Upper lobe of right lung (tissue), 1 donor: ENCODE results near the gene ERGIC1. TPM values are rescaled to one million over a fixed set of nuclear protein-coding genes. Genes with fewer than 3 reads are reported as not detected.

Source experiments
- ATAC-seq: fragments of 200-7000 bp; cut with Tn5 transposase; one replicate; pipeline ENCODE4 v1.9.1; 2020; ENCODE audit warnings: mild to moderate bottlenecking, moderate library complexity
- DNase-seq: peaks from one replicate; pipeline ENCODE4 v3.0.0-alpha.2; 2020
- H3K27ac ChIP-seq: fragments of 200-600 bp; one replicate; pipeline ENCODE4 v1.8.0; 2022
- H3K27me3 ChIP-seq: fragments of 200-600 bp; one replicate; pipeline ENCODE4 v1.8.0; 2022; ENCODE audit warnings: mild to moderate bottlenecking
- H3K36me3 ChIP-seq: fragments of 200-600 bp; one replicate; pipeline ENCODE4 v1.8.0; 2022
- H3K4me1 ChIP-seq: fragments of 200-600 bp; one replicate; pipeline ENCODE4 v1.8.0; 2022
- H3K4me3 ChIP-seq: fragments of 200-600 bp; one replicate; pipeline ENCODE4 v1.8.0; 2022; ENCODE audit warnings: mild to moderate bottlenecking
- H3K9me3 ChIP-seq: fragments of 200-600 bp; one replicate; pipeline ENCODE4 v1.8.0; 2022
- CTCF ChIP-seq: fragments of 200-600 bp; IDR thresholded peaks from one replicate; pipeline ENCODE4 v1.8.0; 2022; ENCODE audit warnings: antibody characterized with exemption
- intact Hi-C: fragments of 100-400 bp; cut with DNase I; formaldehyde crosslinking; loops from one replicate; pipeline ENCODE4 v1.11.0; 2022
- total RNA-seq: library from RNA; stranded (reverse); fragmentation: NEBNext Ultra II Directional; extraction: Animal tissue kit (Norgen Biotek cat#: 25700); gene quantifications from one replicate; pipeline ENCODE4 v1.2.1, GENCODE V29; 2021
- donor health status: DM: no; HTN: yes; CAD: no; lungs with severe emphysema.

The ERGIC1 gene
- total RNA-seq, 1 donor from 2014 or later, result 186 TPM

DNA sequence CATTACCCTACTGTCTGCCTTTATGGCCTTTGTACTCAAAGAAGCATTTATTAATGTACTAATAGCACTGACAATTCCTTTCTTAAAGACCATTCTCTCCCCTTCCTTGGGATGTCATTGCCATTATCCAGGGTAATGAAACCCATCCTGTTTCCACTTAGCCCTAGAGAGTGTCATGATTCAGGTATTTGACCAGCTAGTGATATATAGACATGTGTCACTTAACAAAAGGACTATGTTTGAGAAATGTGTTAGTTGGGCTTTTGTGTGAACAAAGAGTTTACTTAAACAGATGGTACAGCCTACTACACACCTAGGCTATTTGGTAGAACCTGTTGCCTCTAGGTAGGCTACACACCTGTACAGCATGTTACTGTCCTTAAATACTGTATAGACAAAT lies 151.5 kb downstream of the ERGIC1 start:
- Histone ChIP-seq H3K4me3 (peak overlapping the region; percentile 97), H3K27me3 (no peaks in the 10 kb centered on the region), H3K9me3 (no peaks in the 10 kb centered on the region), H3K4me1 (peaks cover 22% of the 10 kb centered on the region), H3K27ac (no peak overlapping the region), H3K36me3 (peaks cover 31% of the 10 kb centered on the region)
- no peak for TF ChIP-seq CTCF
- DNase-seq, result no peak
- intact Hi-C loops, result no loop called here
- no peak for ATAC-seq

- TF ChIP-seq CTCF, result no peak
- no peaks in the 10 kb centered on the region for H3K9me3 ChIP-seq
- intact Hi-C loops, result no loop called here
- H3K36me3 ChIP-seq, result peaks cover 43% of the 10 kb centered on the region
- no peak overlapping the region for H3K27ac ChIP-seq
- no peak for DNase-seq
- peaks cover 17% of the 10 kb centered on the region for H3K4me1 ChIP-seq
- H3K4me3 ChIP-seq, result no peak overlapping the region
- no peak for ATAC-seq
- H3K27me3 ChIP-seq, result no peaks in the 10 kb centered on the region
Measured at GRCh38 chr5:172988276-172988675, 154.2 kb downstream of the ERGIC1 start.

DNA sequence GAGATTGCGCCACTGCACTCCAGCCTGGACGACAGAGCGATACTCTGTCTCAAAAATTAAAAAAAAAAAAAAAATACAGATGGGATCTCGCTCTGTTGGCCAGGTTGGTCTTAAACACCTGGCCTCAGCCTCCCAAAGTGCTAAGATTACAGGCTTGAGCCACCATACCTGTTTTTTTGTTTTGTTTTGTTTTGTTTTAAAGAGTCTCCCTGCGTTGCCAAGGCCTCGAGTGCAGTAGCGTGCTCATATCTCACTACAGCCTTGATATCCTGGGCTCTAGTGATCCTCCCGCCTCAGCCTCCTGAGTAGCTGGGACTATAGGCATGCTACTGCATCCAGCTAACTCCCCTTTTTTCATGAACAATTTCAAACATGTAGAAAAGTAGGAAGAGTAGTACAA lies 156.7 kb downstream of the ERGIC1 start:
- no peaks in the 10 kb centered on the region for H3K27me3 ChIP-seq
- H3K9me3 ChIP-seq, result no peaks in the 10 kb centered on the region
- DNase-seq (no peak), ATAC-seq (no peak)
- no peak overlapping the region for H3K27ac ChIP-seq
- intact Hi-C loops, result no loop called here
- no peak overlapping the region for H3K4me3 ChIP-seq
- TF ChIP-seq CTCF, result no peak
- peaks cover 62% of the 10 kb centered on the region for H3K36me3 ChIP-seq
- H3K4me1 ChIP-seq, result peaks cover 9% of the 10 kb centered on the region

DNA sequence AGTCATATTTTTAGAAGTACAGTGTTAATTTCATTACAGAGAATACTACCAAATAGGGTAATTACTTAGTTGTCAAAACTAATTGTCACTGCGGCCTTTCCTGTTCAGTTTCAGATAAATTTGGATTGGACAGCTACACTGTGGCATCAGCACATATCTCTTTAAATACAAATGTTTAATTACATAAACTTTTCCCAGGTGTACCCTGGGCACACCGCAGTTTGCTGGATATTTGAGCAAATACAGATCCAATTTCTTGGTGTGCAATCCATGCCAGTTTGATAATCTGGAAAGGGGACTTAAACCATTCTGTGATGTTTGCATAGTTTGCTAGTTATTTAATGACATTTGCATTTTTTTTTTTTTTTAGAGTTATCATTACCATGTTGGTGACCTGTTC lies 160.4 kb downstream of the ERGIC1 start:
- peaks cover 58% of the 10 kb centered on the region for H3K36me3 ChIP-seq
- intact Hi-C loops, result no loop called here
- H3K27ac ChIP-seq, result no peak overlapping the region
- no peaks in the 10 kb centered on the region for H3K9me3 ChIP-seq
- peaks cover 4% of the 10 kb centered on the region for H3K4me1 ChIP-seq
- DNase-seq (no peak), ATAC-seq (no peak)
- TF ChIP-seq CTCF, result no peak
- H3K4me3 ChIP-seq, result no peak overlapping the region
- no peaks in the 10 kb centered on the region for H3K27me3 ChIP-seq

DNA sequence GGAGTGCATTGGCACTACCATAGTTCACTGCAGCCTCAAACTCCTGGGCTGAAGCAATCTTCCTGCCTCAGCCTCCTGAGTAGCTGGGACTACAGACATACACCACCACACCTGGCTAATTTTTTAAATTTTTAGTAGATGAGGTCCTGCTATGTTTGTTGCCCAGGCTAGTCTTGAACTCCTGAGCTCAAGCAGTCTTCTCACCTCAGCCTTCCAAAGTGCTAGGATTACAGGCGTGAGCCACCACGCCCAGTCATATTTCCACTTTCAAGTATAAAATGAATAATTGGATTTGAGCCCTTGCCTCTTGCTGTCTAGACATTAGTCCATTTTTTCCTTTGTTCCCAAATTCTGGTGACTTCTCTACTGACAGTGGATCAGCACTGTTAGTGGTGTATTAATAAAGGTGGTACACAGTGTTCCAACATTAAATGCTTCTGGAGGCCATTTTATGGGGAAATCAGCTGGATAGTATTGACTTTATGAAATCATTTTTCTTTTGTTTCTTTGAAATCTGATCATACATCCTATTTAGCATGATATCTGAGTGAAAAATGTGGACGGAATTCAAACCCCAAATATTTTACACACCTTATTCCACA lies 165.4 kb downstream of the ERGIC1 start:
- DNase-seq, result no peak
- Histone ChIP-seq H3K9me3 (no peaks in the 10 kb centered on the region), H3K36me3 (peaks cover 48% of the 10 kb centered on the region), H3K4me1 (peaks cover 22% of the 10 kb centered on the region), H3K4me3 (no peak overlapping the region), H3K27me3 (no peaks in the 10 kb centered on the region), H3K27ac (no peak overlapping the region)
- ATAC-seq, result no peak
- TF ChIP-seq CTCF, result no peak
- intact Hi-C loops, result no loop called here

DNA sequence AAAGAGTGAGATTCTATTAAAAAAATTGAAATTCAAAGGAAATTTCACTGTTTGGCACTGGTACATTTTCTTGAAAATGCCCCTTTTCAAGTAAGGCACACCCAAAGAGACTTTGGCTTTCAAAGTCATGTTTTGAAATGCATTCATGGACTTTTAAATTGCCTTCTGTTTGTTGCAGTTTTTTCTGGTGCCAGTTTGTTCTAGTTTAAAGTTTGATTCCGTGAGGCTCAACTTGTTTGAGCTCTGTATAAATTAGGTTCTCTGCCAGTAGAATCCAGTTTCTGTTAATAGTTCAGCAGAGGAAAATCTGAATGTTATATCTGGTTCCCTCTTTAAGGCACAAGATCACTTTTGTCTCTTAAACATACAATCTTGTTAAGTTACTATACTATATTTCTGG lies 165.9 kb downstream of the ERGIC1 start:
- no peak for ATAC-seq
- no peak overlapping the region for H3K27ac ChIP-seq
- intact Hi-C loops, result no loop called here
- peaks cover 22% of the 10 kb centered on the region for H3K4me1 ChIP-seq
- no peaks in the 10 kb centered on the region for H3K9me3 ChIP-seq
- TF ChIP-seq CTCF, result no peak
- no peaks in the 10 kb centered on the region for H3K27me3 ChIP-seq
- peaks cover 43% of the 10 kb centered on the region for H3K36me3 ChIP-seq
- no peak overlapping the region for H3K4me3 ChIP-seq
- no peak for DNase-seq
